HTR-8/SVneo (cell line): Measurements from ENCODE around the gene DHRS7.

ENCODE experiments used
- DNase-seq: peaks from one replicate; pipeline ENCODE4 v3.0.0; 2011; ENCODE audit warnings: low spot score, mixed read lengths; ENCODE audit not compliant: insufficient read length
- FAIRE-seq: peaks from 2 replicates; lab custom pipeline; 2011; peaks lifted over from hg19 to GRCh38; lab: Jason Lieb, UNC

Gene DHRS7

GRCh38 chr14:60164712-60165546, at the start of gene DHRS7:
Gene DHRS7 (minus strand): TSS chr14:60165398. CDS start chr14:60165309, 89 bp downstream.
- DNase-seq (peak; percentile 94), FAIRE-seq (peak; percentile 99)

- DNase-seq (no peak), FAIRE-seq (peak; percentile 26)
Measured at GRCh38 chr14:60214415-60215126, 49.4 kb upstream of the DHRS7 start.

GRCh38 chr14:60214003-60214402, 48.8 kb upstream of the DHRS7 start:
- peak; percentile 90 for FAIRE-seq

GRCh38 chr14:60212503-60213371, 47.5 kb upstream of the DHRS7 start:
- FAIRE-seq: peak; percentile 93

More at GRCh38 chr14:60214003-60214402, 48.8 kb upstream of the DHRS7 start:
- no peak for DNase-seq

GRCh38 chr14:60211153-60211552, 46.0 kb upstream of the DHRS7 start:
- FAIRE-seq: peak; percentile 51
- DNase-seq: no peak

More at GRCh38 chr14:60212503-60213371, 47.5 kb upstream of the DHRS7 start:
- DNase-seq: no peak

- DNase-seq (no peak), FAIRE-seq (peak; percentile 55)
Measured at GRCh38 chr14:60210703-60211102, 45.5 kb upstream of the DHRS7 start.

- DNase-seq: no peak
- FAIRE-seq: peak; percentile 51
Measured at GRCh38 chr14:60206837-60207533, 41.8 kb upstream of the DHRS7 start.

- no peak for DNase-seq
Measured at GRCh38 chr14:60206249-60206670, 41.1 kb upstream of the DHRS7 start.

GRCh38 chr14:60204843-60205774, 39.9 kb upstream of the DHRS7 start:
- FAIRE-seq: peak; percentile 96

More at GRCh38 chr14:60206249-60206670, 41.1 kb upstream of the DHRS7 start:
- FAIRE-seq: peak; percentile 92

GRCh38 chr14:60204104-60204842, 39.1 kb upstream of the DHRS7 start:
- DNase-seq (no peak), FAIRE-seq (peak; percentile 84)

More at GRCh38 chr14:60204843-60205774, 39.9 kb upstream of the DHRS7 start:
- DNase-seq: no peak

- no peak for FAIRE-seq
- DNase-seq: no peak
Measured at GRCh38 chr14:60199321-60199720, 34.1 kb upstream of the DHRS7 start.

- no peak for FAIRE-seq
- no peak for DNase-seq
Measured at GRCh38 chr14:60197629-60198303, 32.6 kb upstream of the DHRS7 start.

- peak; percentile 60 for FAIRE-seq
- DNase-seq: no peak
Measured at GRCh38 chr14:60196291-60196690, 31.1 kb upstream of the DHRS7 start.

GRCh38 chr14:60195179-60195810, 30.1 kb upstream of the DHRS7 start:
- DNase-seq (no peak), FAIRE-seq (peak; percentile 89)

GRCh38 chr14:60189923-60190840, 25.0 kb upstream of the DHRS7 start:
- DNase-seq (no peak), FAIRE-seq (peak; percentile 89)

- DNase-seq (no peak), FAIRE-seq (peak; percentile 54)
Measured at GRCh38 chr14:60188696-60189095, 23.5 kb upstream of the DHRS7 start.
